Kasumi-1 (cell line): ENCODE measurements around the gene TMEM87A.
"Not testable (repeated sequence)": the region's sequence is repeated elsewhere in the genome, so short reads cannot be mapped to it uniquely, and the experiment has no call there.

ENCODE experiments used
- DNase-seq, 2 experiments: peaks; one replicate each; lab custom pipeline; 2025; lab: John Stamatoyannopoulos, UW

TMEM87A gene, protein sequence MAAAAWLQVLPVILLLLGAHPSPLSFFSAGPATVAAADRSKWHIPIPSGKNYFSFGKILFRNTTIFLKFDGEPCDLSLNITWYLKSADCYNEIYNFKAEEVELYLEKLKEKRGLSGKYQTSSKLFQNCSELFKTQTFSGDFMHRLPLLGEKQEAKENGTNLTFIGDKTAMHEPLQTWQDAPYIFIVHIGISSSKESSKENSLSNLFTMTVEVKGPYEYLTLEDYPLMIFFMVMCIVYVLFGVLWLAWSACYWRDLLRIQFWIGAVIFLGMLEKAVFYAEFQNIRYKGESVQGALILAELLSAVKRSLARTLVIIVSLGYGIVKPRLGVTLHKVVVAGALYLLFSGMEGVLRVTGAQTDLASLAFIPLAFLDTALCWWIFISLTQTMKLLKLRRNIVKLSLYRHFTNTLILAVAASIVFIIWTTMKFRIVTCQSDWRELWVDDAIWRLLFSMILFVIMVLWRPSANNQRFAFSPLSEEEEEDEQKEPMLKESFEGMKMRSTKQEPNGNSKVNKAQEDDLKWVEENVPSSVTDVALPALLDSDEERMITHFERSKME

GRCh38 chr15:42272939-42273899, at the start of gene TMEM87A, which contains the start of gene GANC:
Gene TMEM87A, minus strand, starts transcription at chr15:42273433. Its CDS starts 35 bp downstream, at chr15:42273398.
Gene GANC, plus strand, starts transcription at chr15:42273201. Its CDS starts 1,281 bp downstream, at chr15:42274482.
- DNase-seq, result peak; percentile 86 to 88

- no peak for DNase-seq
Observed at GRCh38 chr15:42319206-42319605, 46.0 kb upstream of the TMEM87A start.

GRCh38 chr15:42316282-42316805, 43.1 kb upstream of the TMEM87A start:
- not testable (repeated sequence) for DNase-seq

DNA sequence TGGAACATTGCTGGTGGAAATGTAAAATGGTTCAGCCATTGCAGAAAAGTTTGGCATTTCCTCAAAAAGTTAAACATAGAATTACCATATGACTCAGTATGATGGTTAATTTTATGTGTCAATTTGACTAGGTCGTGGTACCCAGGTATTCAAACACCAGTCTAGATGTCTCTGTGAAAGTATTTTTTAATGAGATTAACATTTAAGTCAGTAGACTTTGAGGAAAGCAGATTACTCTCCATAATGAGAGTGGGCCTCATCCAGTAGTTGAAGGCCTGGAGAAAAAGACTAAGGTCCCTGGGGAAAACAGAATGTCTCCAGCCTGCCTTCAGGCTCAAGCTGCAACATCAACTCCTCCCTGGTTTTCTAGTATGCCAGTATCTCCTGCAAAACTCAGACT, 42.3 kb upstream of the TMEM87A start:
- no peak for DNase-seq

DNA sequence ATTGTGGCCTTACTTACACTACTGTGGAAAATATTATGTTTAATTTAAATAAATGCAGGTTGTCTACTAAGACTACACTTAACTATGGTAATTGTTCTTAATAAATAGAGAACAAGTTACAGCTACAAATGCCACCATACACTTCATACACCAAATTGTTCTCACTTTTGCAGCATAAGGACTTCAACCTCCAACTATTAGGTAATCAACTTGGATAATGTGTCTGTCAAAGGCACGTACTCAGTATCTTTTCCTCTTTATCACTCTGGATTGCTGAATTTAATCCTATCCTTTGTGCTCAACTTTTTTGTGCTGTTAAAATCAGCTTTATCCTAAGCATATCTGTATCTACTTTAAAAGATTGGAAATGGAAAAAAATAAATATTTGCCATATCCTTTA, 41.6 kb upstream of the TMEM87A start:
- DNase-seq, result no peak

- DNase-seq, result peak in 1 of 2 experiments; percentile 4
Observed at GRCh38 chr15:42313463-42313862, 40.2 kb upstream of the TMEM87A start.

DNA sequence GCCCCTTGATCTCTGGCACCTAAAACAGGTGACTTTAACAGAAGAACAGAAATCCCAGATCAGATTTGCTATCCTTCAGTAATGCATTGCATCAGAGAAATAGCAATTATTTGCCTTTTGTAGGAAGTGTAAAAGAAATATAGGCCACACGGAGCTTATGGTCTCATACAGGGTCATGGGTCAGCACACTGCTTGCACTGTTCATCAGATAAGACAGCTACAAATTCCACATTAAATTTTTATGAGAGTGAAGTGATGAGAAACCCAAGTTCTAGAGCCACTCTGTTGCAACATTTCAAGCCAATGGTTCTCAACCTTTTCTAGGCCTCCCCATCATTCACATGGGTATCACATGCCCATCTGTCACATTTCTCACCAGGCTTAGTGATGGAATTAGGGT, 33.4 kb upstream of the TMEM87A start:
- DNase-seq, result no peak

DNA sequence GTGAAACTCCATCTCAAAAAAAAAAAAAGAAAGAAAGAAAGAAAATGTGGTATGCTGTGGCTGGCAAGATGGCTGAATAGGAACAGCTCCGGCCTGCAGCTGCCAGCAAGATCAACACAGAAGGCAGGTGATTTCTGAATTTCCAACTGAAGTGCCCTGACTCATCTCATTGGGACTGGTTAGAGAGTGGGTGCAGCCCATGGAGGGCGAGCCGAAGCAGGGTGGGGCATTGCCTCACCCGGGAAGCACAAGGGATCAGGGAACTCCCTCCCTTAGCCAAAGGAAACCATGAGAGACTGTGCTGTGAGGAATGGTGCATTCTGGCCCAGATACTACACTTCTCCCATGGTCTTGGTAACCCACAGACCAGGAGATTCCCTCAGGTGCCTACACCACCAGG, 27.8 kb upstream of the TMEM87A start:
- not testable (repeated sequence) for DNase-seq

- no peak for DNase-seq
Observed at GRCh38 chr15:42289166-42289565, 15.9 kb upstream of the TMEM87A start.

GRCh38 chr15:42287931-42288330, 14.7 kb upstream of the TMEM87A start:
- no peak for DNase-seq

DNA sequence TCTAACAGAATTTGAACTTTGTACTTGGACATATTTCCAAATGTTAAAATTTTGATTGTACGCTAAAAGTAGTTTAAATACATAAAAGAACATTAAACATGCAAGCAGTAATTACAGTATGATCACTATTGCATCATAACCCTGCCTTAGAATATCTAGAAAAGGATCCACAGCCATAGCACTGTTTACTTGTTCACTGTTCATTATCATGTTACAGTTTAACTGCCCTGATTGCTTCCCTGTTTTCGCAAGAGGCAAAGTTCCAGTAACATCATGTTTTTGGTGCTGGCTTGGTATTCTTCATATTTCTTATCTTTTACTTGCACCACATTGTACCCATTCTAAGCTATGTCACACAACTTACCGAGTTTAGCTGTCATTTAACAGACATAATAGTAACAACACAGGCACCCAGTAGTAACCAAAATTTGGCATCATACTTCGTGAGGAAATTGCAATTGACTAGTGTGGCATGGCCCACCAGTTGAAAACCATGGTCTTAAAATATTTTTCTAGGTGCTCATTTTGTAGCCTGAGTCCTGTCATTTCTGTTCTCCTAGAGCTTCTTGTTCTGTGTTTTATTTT, 13.3 kb upstream of the TMEM87A start:
- DNase-seq, result peak in 1 of 2 experiments; percentile 4

DNA sequence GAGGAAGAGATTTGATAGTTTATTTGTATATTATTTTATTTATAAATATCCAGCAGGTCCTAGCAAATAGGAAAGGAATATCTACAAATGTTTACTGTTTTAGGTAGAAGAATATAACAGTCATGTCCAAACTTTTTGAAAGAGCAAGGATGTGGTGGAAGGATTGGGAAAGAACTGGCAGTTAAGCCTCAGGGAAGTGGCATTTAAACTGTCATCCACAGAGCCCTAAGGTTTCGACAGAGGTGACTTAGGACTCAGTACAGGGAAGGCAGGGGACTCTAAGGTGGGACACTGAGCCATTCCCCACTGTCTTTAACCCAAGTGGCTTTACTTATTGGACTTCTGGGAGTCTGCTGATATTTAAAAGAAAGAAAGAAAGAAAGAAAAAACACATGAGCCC, 11.8 kb upstream of the TMEM87A start:
- DNase-seq, result peak in 1 of 2 experiments; percentile 21

DNA sequence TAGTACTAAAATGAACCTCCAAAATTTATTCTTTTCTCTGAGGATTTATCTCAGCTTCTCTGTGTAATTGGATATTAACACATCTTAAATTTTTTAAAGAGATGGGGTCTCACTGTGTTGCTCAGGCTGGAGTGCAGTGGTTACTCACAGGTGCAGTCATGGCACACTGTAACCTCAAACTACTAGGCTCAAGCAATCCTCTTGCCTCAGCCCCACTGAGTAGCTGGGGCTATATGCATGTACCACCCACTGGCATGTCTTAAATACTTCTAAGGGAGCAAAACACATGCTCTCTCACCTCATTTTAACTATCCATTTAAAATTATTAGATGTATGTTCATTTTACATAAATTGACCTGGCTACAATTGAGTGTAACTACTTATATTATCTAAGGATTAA, 11.3 kb upstream of the TMEM87A start:
- no peak for DNase-seq

GRCh38 chr15:42283671-42284070, 10.4 kb upstream of the TMEM87A start:
- DNase-seq, result no peak

- DNase-seq, result no peak
Observed at GRCh38 chr15:42282926-42283325, 9.7 kb upstream of the TMEM87A start.

DNA sequence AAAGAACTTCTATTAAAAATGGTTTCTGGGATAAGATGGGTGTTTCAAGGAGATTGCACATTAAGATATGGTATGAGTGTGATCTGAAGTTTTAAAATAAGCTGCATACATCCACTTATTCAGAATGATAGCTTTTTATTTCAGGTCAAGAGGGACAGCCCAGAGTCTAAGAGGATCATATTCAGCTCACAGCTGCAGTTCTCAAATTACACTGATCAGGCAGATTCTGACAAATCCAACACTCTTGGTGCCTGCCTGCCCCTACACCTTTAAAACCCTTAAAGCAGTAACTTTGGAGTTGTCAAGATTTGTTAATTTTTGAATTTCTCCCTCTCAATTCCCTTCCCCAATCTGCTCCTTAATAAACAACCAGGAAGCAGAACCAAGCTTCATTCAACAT, 9.1 kb upstream of the TMEM87A start:
- DNase-seq, result no peak

DNA sequence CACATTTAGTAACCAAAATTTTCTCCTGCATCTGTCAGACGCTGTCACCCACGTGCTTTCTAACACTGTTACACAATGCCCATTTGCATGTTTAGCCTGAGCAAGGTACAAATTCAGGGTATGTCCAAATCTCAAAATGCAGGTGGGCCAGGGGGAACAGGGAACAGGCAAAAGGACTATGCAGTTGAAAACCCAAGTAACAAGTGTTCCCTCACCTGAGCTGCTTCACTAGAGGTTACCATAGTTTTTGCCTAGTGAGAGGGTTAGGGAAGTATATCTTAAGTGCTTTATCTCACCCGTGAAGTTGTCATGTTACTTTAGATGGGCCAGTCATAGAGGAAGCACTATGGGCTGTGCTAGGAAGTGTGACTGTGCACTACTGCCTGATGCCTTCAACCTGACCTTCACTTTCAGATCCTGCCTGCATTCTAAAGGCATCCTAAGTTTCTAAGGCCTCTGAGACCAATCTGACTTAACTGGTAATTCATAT, 6.0 kb upstream of the TMEM87A start:
- peak; percentile 16 for DNase-seq

DNA sequence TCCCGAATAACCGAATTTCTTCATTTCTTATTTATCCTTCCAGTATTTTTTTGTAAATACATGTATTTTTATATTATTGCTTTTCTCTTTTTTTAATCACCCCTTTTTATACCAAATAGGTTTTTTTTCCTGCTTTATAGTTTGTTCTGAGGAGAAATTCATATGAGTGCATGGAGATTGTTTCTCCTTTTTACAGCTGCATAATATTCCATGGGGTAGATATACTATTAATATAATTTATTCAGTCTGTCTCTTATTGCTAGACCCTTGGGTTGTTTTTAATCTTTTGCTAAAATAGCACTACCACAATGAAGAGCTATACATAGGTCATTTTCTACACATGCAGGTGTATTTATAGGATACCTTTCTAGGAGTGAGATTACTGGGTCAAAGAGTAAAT, 3.5 kb upstream of the TMEM87A start:
- DNase-seq, result no peak

DNA sequence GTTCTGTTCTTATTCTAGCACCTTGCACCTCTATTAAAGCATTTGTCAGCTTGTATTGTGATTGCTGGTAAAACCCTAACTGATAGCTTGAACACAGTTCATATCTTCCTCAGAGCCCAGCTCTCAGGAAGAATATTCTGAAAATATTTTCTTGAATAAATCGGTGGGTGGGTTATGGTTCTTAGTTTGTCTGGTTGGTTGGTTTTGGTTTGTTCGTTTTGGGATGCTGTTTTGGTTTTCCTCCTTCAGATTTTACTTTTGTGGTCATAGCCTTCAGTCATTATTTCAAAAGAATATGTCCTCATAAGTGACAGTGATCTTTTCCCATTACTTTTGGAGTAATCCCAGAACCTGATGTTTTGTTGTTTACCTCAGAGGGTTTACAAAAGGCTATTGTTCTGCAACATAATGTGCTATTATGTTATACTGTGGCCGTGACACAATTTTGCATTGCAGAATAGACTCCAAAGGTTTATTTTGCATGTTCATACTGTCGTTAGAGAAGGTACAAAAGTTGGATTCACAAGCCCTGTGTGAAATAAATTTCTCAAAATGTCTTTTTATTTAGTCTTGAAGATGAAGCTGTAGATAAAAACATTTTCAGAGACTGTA, 2.7 kb upstream of the TMEM87A start:
- DNase-seq, result no peak

DNA sequence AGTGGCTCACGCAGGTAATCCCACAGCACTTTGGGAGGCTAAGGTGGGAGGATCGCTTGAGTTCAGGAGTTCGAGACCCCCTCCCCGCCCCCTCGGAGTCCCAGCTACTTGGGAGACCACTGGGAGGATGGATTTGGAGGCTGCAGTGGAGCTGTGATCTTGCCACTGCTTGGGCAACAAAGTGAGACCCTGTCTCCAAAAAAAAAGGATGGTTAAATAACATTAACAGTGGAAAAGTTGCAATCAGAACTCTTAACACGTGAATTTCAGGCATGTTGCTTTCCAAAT, 1.4 kb upstream of the TMEM87A start:
- no peak for DNase-seq
